ENCODE results near the gene SLC6A17. TPM values are rescaled to one million over a fixed set of nuclear protein-coding genes. Genes with fewer than 3 reads are reported as not detected.

SLC6A17 gene
- total and polyA plus RNA-seq, 9 of the 15 experiments (the other 6 are each of a cell fraction or from before 2014, with no cell fraction given): not detected

DNA sequence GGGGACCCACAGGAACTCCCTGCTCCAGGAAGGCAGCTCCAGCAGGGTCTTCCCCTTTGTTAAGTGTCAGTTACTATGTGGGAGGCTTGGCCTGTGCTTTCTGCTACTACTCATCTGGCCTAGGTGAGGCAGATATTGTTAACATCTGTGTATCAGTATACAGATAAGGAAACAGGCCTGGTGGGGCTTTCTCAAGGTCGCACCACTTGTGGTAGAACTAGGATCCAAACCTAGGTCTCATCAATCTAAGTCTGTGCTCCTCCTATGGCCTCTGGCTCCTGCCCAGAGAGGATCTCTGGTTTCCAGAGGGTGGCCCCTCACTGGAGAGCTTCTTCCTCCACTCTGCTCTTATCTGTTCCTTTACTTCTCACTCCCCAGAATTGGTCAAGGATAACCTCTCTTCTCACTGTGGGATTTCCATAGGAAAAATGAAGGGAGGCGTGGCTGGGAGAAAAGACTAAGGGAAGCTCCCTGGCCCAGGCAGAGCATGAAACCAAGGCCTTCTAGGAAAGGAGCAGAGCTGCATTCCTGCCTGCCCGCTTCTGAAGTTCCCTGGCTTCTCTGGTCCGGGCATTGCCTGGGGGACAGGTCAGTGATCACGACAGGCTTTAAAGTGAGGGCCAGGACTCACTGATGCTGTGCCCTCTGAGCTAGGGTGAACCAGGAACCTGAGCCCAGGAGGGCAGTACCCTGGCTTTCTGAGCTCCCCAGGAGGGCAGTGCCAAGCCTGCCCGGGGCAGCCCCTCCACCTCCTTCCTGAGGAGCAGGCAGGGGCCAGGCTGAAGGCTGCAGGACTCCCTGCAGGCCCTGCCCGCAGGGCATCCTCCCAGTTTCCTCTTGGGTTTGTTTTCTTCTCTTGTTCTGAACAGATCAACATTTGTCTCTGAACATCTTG is 65.6 kb downstream of the SLC6A17 start:
- FAIRE-seq: no peak
- H3K27me3 ChIP-seq (ENCODE audit: control insufficient read depth in 2 of 2, insufficient read depth in 2 of 2, low read length in 2 of 2): peaks cover 17 to 72% of the 10 kb centered on the region in 2 experiments
- H3K4me1 ChIP-seq (replicated peaks in 1 of 2; ENCODE audit: control insufficient read depth in 2 of 2, insufficient read depth in 2 of 2, low read length in 2 of 2): peaks cover 0 to 16% of the 10 kb centered on the region in 2 experiments; a peak in 2 of 5 replicates
- H2AFZ ChIP-seq (ENCODE audit: low read depth, low read length): no peak overlapping the region
- H4K20me1 ChIP-seq (replicated peaks; ENCODE audit: control insufficient read depth, insufficient read depth, low read length): peaks cover 17% of the 10 kb centered on the region
- in situ Hi-C loops (cut with MboI) (no loop called here), intact Hi-C loops (cut with micrococcal nuclease) (no loop called here)
- no peaks in the 10 kb centered on the region for H3K9me3 ChIP-seq (replicated peaks; ENCODE audit: control insufficient read depth, insufficient read depth, low read depth, low read length)
- no peaks in the 10 kb centered on the region for H3K36me3 ChIP-seq (ENCODE audit: control insufficient read depth, insufficient read depth, low read length)
- POLR2A ChIA-PET: interaction anchor here (0.5 to 3.2 kb wide), 9 partner anchors 10 to 244 kb away, joined by 3 to 19 read pairs (median 4); no protein-coding TSS in a partner anchor
- H3K79me2 ChIP-seq (ENCODE audit: control insufficient read depth, insufficient read depth, low read length): no peaks in the 10 kb centered on the region
- no peak for ATAC-seq
- no TSS peak for BruUV-seq (replicated peaks)
- no peak overlapping the region for H3K4me2 ChIP-seq (ENCODE audit: insufficient read depth, low read length)
- CTCF ChIA-PET (ENCODE audit: low intra/inter-chr PET ratio): no interaction called here
- H3K9me1 ChIP-seq (ENCODE audit: control insufficient read depth, insufficient read depth, low read length): no peaks in the 10 kb centered on the region
- no peak overlapping the region for H3K4me3 ChIP-seq
- no peak overlapping the region for H3K9ac ChIP-seq (ENCODE audit: insufficient read depth in 1 of 2, low read depth in 2 of 2, low read length in 2 of 2)
- TF ChIP-seq, protein P1, sequence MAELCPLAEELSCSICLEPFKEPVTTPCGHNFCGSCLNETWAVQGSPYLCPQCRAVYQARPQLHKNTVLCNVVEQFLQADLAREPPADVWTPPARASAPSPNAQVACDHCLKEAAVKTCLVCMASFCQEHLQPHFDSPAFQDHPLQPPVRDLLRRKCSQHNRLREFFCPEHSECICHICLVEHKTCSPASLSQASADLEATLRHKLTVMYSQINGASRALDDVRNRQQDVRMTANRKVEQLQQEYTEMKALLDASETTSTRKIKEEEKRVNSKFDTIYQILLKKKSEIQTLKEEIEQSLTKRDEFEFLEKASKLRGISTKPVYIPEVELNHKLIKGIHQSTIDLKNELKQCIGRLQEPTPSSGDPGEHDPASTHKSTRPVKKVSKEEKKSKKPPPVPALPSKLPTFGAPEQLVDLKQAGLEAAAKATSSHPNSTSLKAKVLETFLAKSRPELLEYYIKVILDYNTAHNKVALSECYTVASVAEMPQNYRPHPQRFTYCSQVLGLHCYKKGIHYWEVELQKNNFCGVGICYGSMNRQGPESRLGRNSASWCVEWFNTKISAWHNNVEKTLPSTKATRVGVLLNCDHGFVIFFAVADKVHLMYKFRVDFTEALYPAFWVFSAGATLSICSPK (IDR thresholded peaks at IDR 0.05; ENCODE audit: borderline replicate concordance): no peak
- TF ChIP-seq MED1 (CRISPR knock-in tag; IDR thresholded peaks at IDR 0.05; ENCODE audit: borderline replicate concordance) (no peak), NFE2 (IDR thresholded peaks at IDR 0.05; ENCODE audit: low read depth) (no peak), CBFB (CRISPR knock-in tag; IDR thresholded peaks at IDR 0.05) (no peak)
- TF ChIP-seq, protein P2, sequence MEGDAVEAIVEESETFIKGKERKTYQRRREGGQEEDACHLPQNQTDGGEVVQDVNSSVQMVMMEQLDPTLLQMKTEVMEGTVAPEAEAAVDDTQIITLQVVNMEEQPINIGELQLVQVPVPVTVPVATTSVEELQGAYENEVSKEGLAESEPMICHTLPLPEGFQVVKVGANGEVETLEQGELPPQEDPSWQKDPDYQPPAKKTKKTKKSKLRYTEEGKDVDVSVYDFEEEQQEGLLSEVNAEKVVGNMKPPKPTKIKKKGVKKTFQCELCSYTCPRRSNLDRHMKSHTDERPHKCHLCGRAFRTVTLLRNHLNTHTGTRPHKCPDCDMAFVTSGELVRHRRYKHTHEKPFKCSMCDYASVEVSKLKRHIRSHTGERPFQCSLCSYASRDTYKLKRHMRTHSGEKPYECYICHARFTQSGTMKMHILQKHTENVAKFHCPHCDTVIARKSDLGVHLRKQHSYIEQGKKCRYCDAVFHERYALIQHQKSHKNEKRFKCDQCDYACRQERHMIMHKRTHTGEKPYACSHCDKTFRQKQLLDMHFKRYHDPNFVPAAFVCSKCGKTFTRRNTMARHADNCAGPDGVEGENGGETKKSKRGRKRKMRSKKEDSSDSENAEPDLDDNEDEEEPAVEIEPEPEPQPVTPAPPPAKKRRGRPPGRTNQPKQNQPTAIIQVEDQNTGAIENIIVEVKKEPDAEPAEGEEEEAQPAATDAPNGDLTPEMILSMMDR (IDR thresholded peaks at IDR 0.05 in 2 of 3, conservative IDR thresholded peaks at IDR 0.05 in 1 of 3; ENCODE audit: insufficient read depth in 2 of 3, low read depth in 1 of 3, low read length in 3 of 3): no peak
- 9% methylated on average over 7 of the region's 7 CpGs for WGBS (ENCODE audit: insufficient coverage, low coverage, missing lambda C conversion rate)
- DNase-seq (ENCODE audit: extremely low read depth in 1 of 4, low spot score in 3 of 4): no peak
- H3K27ac ChIP-seq (ENCODE audit: extremely low read depth, low read depth, low read length): no peak overlapping the region

Measured in K562 (cell line).